GM21360 (cell line): Measurements from ENCODE around the gene VAPB.

Experiments used
- ATAC-seq: cut with Tn5 transposase; IDR thresholded peaks from one replicate; pipeline ENCODE4 v1.9.1; 2021; ENCODE audit warnings: mild to moderate bottlenecking, moderate library complexity; ENCODE audit not compliant: unreplicated experiment

The VAPB gene

GRCh38 chr20:58479726-58480440 lies 90.9 kb downstream of the VAPB start:
- no peak for ATAC-seq

GRCh38 chr20:58480551-58481336 lies 91.7 kb downstream of the VAPB start:
- no peak for ATAC-seq

GRCh38 chr20:58481481-58482021 lies 92.5 kb downstream of the VAPB start:
- ATAC-seq: no peak

- no peak for ATAC-seq
Observed at GRCh38 chr20:58482416-58482815, 93.4 kb downstream of the VAPB start.

- no peak for ATAC-seq
Observed at GRCh38 chr20:58483051-58483450, 94.0 kb downstream of the VAPB start.

- no peak for ATAC-seq
Observed at GRCh38 chr20:58483470-58483869, 94.4 kb downstream of the VAPB start.

GRCh38 chr20:58485393-58485792 lies 96.4 kb downstream of the VAPB start:
- ATAC-seq: no peak

GRCh38 chr20:58486207-58486606 lies 97.2 kb downstream of the VAPB start:
- ATAC-seq: no peak

- ATAC-seq: no peak
Observed at GRCh38 chr20:58492074-58492718, 103.2 kb downstream of the VAPB start.

GRCh38 chr20:58492795-58493524 lies 103.9 kb downstream of the VAPB start:
- no peak for ATAC-seq

- no peak for ATAC-seq
Observed at GRCh38 chr20:58494923-58495622, 106.0 kb downstream of the VAPB start.

- no peak for ATAC-seq
Observed at GRCh38 chr20:58495623-58496428, 106.8 kb downstream of the VAPB start.

GRCh38 chr20:58496429-58496769 lies 107.4 kb downstream of the VAPB start:
- ATAC-seq: no peak

GRCh38 chr20:58497076-58497641 lies 108.1 kb downstream of the VAPB start:
- no peak for ATAC-seq

- no peak for ATAC-seq
Observed at GRCh38 chr20:58497724-58498469, 108.9 kb downstream of the VAPB start.

- no peak for ATAC-seq
Observed at GRCh38 chr20:58498470-58499068, 109.5 kb downstream of the VAPB start.

GRCh38 chr20:58500256-58500655 lies 111.2 kb downstream of the VAPB start:
- no peak for ATAC-seq
